H1 (cell line): Measurements from ENCODE around the gene CCDC78.

Experiments used
- ATF3 ChIP-seq: IDR thresholded peaks from 2 replicates; pipeline ENCODE4 v1.6.1; 2011; ENCODE audit warnings: low read depth, mild to moderate bottlenecking, low read length; ENCODE audit not compliant: insufficient read depth
- CEBPB ChIP-seq: IDR thresholded peaks from 2 replicates; pipeline ENCODE4 v1.6.1; 2012; ENCODE audit warnings: low read depth, low read length
- CHD2 ChIP-seq: IDR thresholded peaks from 2 replicates; pipeline ENCODE4 v1.6.1; 2012; ENCODE audit warnings: low read length, improper control_type of control experiment
- CTCF ChIP-seq, 3 experiments: IDR thresholded peaks; 1 replicate in 2 of 3; 2 replicates in 1 of 3; pipeline versions ENCODE4 v1.5.1 to v1.6.1; 2011; ENCODE audit warnings: low read length in 3 of 3, mild to moderate bottlenecking in 3 of 3, inconsistent platforms in 2 of 3, low read depth in 1 of 3, moderate library complexity in 1 of 3; ENCODE audit not compliant: insufficient read depth in 1 of 3; ENCODE audit errors: control extremely low read depth in 1 of 3
- GABPA ChIP-seq: IDR thresholded peaks from 2 replicates; pipeline ENCODE4 v1.6.1; 2011; ENCODE audit warnings: mild to moderate bottlenecking, low read length, moderate library complexity, borderline replicate concordance; ENCODE audit not compliant: insufficient read depth
- JUND ChIP-seq: IDR thresholded peaks from 2 replicates; pipeline ENCODE4 v1.6.1; 2011; ENCODE audit warnings: mild to moderate bottlenecking, improper control_type of control experiment, low read length
- PHF8 ChIP-seq: fragments of 200-600 bp; sonication (generic); conservative IDR thresholded peaks from 2 replicates; pipeline ENCODE4 v1.7.1; 2012; ENCODE audit warnings: low read depth, mild to moderate bottlenecking, inconsistent platforms, low read length, moderate library complexity
- POLR2A ChIP-seq, 2 experiments: IDR thresholded peaks; 1 replicate in 1 of 2; 2 replicates in 1 of 2; pipeline ENCODE4 v1.6.1; 2011; ENCODE audit warnings: low read depth in 2 of 2, low read length in 2 of 2, mild to moderate bottlenecking in 2 of 2; ENCODE audit errors: control extremely low read depth in 1 of 2
- RFX5 ChIP-seq: IDR thresholded peaks from 2 replicates; pipeline ENCODE4 v1.6.1; 2011; ENCODE audit warnings: low read depth, low read length, improper control_type of control experiment, borderline replicate concordance
- SIN3A ChIP-seq, 2 experiments: IDR thresholded peaks in 1 of 2; conservative IDR thresholded peaks in 1 of 2; 2 replicates each; pipeline ENCODE4 v1.6.1; 2011 to 2012; ENCODE audit warnings: low read length in 2 of 2, improper control_type of control experiment in 1 of 2, low read depth in 1 of 2, mild to moderate bottlenecking in 1 of 2

- TF ChIP-seq GABPA (no peak), POLR2A (IDR thresholded peaks at IDR 0.05; ENCODE audit: control extremely low read depth in 1 of 2, low read depth in 2 of 2, low read length in 2 of 2) (no peak), CTCF (IDR thresholded peaks at IDR 0.05; ENCODE audit: control extremely low read depth in 1 of 3, insufficient read depth in 1 of 3, low read depth in 1 of 3, low read length in 3 of 3) (no peak), SIN3A (conservative IDR thresholded peaks at IDR 0.05 in 1 of 2, IDR thresholded peaks at IDR 0.05 in 1 of 2; ENCODE audit: low read depth in 1 of 2, low read length in 2 of 2) (no peak), ATF3 (no peak), CHD2 (no peak), CEBPB (no peak), RFX5 (no peak), JUND (no peak), PHF8 (no peak)
These were observed 15.2 kb downstream of the CCDC78 start for GRCh38 chr16:711084-711483.
